Hematopoietic multipotent progenitor cell (in vitro differentiated cells): Measurements from ENCODE around the gene STMP1. TPM values are rescaled to one million over a fixed set of nuclear protein-coding genes. Genes with fewer than 3 reads are reported as not detected.

ENCODE experiments used
- DNase-seq, 3 donors: peaks; one replicate each; pipeline ENCODE4 v3.0.0-alpha.2; 2011 to 2015; ENCODE audit warnings: low read depth in 2 of 3, low spot score in 2 of 3
- small RNA-seq: library from RNA; depleted of rRNA; stranded (forward); fragments of <200 nt; gene quantifications from one replicate; pipeline ENCODE3, GENCODE V24; 2012
- total RNA-seq: library from RNA; depleted of rRNA; stranded (reverse); fragments of >200 nt; gene quantifications from one replicate; pipeline ENCODE4 v1.2.3, GENCODE V29; 2012

The STMP1 gene
- total RNA-seq, 1 donor = 9.7 TPM

DNA sequence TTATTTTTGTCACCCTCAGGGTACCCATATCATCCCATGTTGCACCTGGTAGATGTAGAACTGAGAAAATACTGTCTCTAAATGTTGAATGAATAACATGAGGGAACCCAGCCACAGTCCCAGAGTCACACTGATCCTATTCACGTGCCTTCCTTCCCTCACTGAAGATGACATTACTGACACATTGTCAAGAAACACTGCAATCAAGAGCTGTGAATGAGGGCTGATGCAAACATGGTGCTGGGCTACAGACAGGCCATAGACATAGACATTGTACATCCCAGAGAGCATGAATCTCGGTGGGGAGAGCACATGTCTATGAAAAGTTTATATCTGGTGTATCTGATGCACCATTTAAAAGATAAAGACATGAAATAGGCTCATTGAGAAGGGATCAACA lies 55.9 kb downstream of the STMP1 start:
- no peak for DNase-seq

DNA sequence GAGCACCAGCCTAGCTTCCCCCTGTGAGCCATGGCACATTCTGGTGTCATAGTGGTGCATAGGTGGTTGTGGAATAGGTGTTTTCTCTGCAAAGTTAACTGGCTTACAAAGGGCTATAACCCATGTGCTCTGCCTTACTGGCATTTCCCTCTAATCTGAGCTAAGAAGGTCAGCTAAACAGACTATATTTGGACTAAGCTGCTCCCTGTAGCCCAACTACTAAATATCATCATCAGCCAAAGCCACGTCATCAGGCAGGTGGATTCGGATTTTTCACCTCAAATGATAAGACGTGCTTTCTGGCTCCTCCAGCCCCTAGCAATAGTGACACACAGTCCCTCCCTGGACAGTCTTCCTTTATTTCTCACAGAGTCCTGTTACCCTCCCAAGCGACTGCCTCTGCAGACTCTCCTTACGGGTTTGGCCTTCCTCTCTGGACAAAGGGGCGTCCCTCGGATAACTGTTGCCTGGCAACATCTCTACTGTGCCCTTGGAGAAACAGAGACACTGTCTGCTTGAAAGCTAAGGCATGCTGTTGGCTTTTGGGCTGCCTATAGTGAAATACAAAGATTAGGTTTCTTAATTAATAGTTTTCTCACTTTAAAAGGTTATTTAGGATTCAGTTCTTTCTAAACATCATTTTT lies 56.6 kb downstream of the STMP1 start:
- DNase-seq = no peak

DNA sequence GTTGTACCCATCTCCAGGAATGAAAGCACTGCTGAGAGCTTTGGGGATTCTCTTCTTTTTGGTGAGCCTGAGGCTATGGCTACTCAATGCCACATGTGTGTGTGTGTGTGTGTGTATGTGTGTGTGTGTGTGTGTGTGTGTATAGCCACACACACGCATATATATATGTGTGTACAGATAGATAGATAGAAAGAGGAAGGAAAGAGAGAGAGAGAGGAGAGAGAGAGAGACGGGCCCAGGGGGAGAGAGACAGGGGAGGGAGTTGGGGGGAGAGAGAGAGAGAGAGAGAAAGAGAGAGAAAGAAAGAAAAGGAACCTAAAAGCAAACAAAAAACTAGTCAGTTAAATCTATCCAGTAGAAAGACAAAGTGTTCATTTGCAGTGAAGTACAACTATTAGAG lies 57.4 kb downstream of the STMP1 start:
- DNase-seq = peak in 1 of 3 donors; percentile 31

DNA sequence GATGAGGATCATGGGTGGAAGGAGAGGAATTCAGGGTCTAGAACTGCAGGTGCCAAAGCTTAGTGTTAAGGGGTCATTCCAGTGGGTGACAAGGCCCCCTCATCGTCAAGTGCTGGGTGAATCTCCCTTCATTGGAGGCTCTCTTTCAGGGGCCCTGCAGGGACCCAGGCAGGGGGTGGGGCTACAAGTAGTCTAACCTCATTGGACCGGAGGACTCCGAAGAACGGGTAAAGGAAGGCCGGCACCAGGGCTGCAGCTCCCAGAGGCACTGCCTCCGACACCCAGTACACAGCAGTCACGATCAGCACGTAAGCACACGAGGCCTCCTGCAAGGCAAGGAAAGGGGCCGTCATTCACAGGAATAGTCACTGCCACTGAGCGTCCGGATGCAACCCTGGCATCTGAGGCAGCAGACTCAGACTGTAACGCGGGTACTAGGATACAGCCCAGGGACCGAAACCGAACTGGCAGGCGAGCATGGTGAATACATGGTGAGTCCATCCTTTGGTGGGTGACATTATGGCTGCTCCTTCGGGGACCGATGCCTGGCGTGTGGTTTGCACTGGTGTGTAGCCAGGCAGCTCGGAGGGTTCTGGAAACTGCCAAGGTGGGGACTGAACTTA lies 59.0 kb downstream of the STMP1 start:
- DNase-seq = no peak

DNA sequence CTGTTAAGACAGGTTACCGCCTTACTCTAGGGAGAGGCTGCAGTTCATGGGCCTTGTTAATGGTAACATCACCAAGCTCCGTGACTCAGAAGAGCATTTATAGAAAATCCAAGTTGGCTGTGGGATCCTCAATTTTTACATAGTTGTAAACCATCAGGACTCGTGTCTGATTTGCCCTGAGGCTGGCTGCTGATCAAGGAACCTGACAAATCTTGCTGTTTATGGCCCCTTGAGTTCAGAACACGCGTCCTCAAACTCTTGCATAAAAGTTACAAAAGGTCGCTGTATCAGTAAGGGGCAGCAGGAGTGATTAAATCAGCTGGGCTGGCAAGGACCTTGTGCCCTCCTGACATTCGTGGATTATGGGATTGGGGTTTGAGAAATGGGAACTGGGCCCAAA lies 61.1 kb downstream of the STMP1 start:
- no peak for DNase-seq

Small RNAs within 50 kb of the gene (small RNA-seq; reads per million reads assigned to genes)
- not detected for gene RNU6-1154P

Other genes with a start within 250 kb of the STMP1 start
- gene CNOT4, start 152.4 kb upstream of the STMP1 start, total RNA-seq = 8.9 TPM
- 36.9 TPM for gene NUP205, start 104.6 kb upstream of the STMP1 start, total RNA-seq
- not detected for gene SLC13A4, start 65.7 kb downstream of the STMP1 start, total RNA-seq
- not detected for gene FAM180A, start 86.3 kb downstream of the STMP1 start, total RNA-seq